ENCODE results near the gene G2E3.
"Not testable (repeated sequence)": the region's sequence is repeated elsewhere in the genome, so short reads cannot be mapped to it uniquely, and the experiment has no call there.

The G2E3 gene

GRCh38 chr14:30585204-30585603, 26.2 kb downstream of the G2E3 start:
- no peak for TF ChIP-seq CTCF (IDR thresholded peaks at IDR 0.05; ENCODE audit: extremely low read depth, missing control alignments)
- no peak for DNase-seq (ENCODE audit: low spot score)

- DNase-seq (ENCODE audit: low spot score) = no peak
- TF ChIP-seq CTCF (IDR thresholded peaks at IDR 0.05; ENCODE audit: extremely low read depth, missing control alignments) = no peak
Measured at GRCh38 chr14:30587141-30587540, 28.2 kb downstream of the G2E3 start.

- TF ChIP-seq CTCF (IDR thresholded peaks at IDR 0.05; ENCODE audit: extremely low read depth, missing control alignments) = no peak
- DNase-seq (ENCODE audit: low spot score) = no peak
Measured at GRCh38 chr14:30588873-30589272, 29.9 kb downstream of the G2E3 start.

GRCh38 chr14:30596935-30597334, 38.0 kb downstream of the G2E3 start:
- no peak for TF ChIP-seq CTCF (IDR thresholded peaks at IDR 0.05; ENCODE audit: extremely low read depth, missing control alignments)
- no peak for DNase-seq (ENCODE audit: low spot score)

GRCh38 chr14:30597504-30597903, 38.5 kb downstream of the G2E3 start:
- no peak for TF ChIP-seq CTCF (IDR thresholded peaks at IDR 0.05; ENCODE audit: extremely low read depth, missing control alignments)
- DNase-seq (ENCODE audit: low spot score) = no peak

DNA sequence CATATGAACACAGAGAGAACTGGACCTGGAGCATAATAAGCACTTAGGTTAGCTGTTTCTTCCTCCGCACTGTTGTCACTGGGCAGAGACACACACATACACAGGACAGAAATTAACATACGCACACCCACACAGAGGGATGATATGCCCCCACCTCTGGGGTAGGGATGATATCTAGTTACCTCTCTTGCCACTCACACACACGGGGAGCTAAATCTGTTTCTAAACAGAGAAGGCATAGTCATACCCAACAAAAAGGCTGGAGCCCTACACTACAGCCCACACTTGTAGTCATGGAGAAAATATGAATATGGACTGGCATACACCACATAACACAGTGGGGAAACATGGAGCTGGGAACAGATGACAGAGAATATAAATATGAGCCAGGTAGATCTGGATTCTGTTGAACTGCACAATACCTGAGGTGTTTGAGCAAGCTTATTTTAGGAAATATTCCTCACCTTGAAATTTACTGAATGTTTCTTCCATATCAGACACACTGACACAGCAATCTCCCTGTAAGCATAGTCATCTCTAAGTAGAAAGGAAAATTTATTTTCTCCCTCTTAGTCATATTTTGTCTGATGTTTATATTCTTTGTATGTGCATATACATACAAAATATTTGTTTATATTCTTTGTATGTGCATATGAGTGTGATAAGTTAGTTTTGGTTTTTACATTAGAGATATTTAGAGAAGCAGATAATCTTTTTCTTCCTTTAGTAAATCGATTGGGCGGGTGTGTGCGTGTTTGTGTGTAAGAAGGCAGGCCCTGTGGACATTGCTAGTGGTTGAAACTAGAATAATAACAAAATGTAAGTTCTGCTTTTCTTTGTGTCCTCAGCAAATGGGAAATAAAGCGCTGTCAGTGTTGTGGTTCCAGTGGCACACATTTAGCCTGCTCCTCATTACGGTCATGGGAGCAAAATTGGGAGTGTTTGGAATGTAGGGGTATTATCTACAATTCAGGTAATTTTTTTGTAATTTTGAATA, 42.3 kb downstream of the G2E3 start:
- no peak for TF ChIP-seq CTCF (IDR thresholded peaks at IDR 0.05; ENCODE audit: extremely low read depth, missing control alignments)
- no peak for DNase-seq (ENCODE audit: low spot score)

DNA sequence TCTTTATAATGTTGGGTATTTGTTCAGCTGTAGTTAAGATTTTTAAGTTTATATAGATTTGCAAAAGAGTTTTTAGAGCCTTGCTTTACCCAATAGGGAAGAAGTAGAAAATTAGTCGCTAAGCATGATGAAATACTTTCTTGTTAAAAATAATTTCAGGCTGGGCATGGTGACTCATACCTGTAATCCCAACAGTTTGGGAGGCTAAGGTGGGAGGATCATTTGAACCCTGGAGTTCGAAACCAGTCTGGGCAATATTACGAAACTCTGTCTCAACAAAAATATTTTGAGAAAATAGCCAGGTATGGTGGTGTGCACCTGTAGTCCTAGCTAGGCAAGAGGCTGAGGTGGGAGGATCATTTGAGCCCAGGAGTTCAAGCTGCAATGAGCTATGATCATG, 44.4 kb downstream of the G2E3 start:
- no peak for DNase-seq (ENCODE audit: low spot score)
- TF ChIP-seq CTCF (IDR thresholded peaks at IDR 0.05; ENCODE audit: extremely low read depth, missing control alignments) = no peak

DNA sequence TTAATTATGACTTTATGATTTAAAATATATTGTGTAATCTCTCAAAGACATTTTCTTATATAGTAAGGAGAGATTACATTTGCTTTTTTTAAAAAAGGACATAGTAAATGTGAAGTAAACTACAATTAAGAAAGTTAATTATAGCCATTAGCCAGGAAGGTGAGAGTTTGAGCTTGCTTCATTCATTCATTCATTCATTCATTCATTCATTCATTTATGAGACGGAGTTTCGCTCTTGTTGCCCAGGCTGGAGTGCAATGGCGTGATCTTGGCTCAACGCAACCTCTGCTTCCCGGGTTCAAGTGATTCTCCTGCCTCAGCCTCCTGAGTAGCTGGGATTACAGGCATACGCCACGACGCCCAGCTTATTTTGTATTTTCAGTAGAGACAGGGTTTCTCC, 45.7 kb downstream of the G2E3 start:
- not testable (repeated sequence) for DNase-seq (ENCODE audit: low spot score)

Measured in GM20000 (cell line).